Kidney (tissue), 14 donors: ENCODE results near the gene MMP21. TPM values are rescaled to one million over a fixed set of nuclear protein-coding genes. Genes with fewer than 3 reads are reported as not detected.

Experiments used
- DNase-seq, 5 donors: peaks; one replicate each; pipeline ENCODE4 v3.0.0-alpha.2; 2013 to 2020
- FAIRE-seq: peaks from 2 replicates; lab custom pipeline; 2012; peaks lifted over from hg19 to GRCh38; lab: Jason Lieb, UNC
- H3K27ac ChIP-seq, 2 donors: one replicate each; pipeline ENCODE4 v1.7.0; 2013; ENCODE audit warnings: low read depth in 2 of 2, low read length in 2 of 2, inconsistent platforms in 1 of 2
- H3K27me3 ChIP-seq: one replicate; pipeline ENCODE4 v1.7.1; 2013; ENCODE audit warnings: low read length, inconsistent platforms; ENCODE audit not compliant: control insufficient read depth, insufficient read depth
- H3K36me3 ChIP-seq, 3 donors: one replicate each; pipeline versions ENCODE4 v1.7.0 to v1.7.1; 2013; ENCODE audit warnings: low read length in 3 of 3, control low read depth in 1 of 3, inconsistent platforms in 1 of 3; ENCODE audit not compliant: insufficient read depth in 3 of 3, control insufficient read depth in 2 of 3
- H3K4me1 ChIP-seq, 3 donors: one replicate each; pipeline versions ENCODE4 v1.7.0 to v1.7.1; 2013; ENCODE audit warnings: low read length in 3 of 3, inconsistent platforms in 1 of 3, low read depth in 1 of 3; ENCODE audit not compliant: control insufficient read depth in 2 of 3, insufficient read depth in 2 of 3
- H3K4me3 ChIP-seq, 3 donors: one replicate each; pipeline versions ENCODE4 v1.7.0 to v1.8.1; 2013; ENCODE audit warnings: low read length in 3 of 3, control low read depth in 1 of 3, inconsistent platforms in 1 of 3
- H3K9ac ChIP-seq, 3 donors: one replicate each; pipeline versions ENCODE4 v1.7.0 to v1.7.1; 2013; ENCODE audit warnings: low read length in 3 of 3, control low read depth in 1 of 3, inconsistent platforms in 1 of 3
- H3K9me3 ChIP-seq, 3 donors: one replicate each; pipeline versions ENCODE4 v1.7.0 to v1.7.1; 2013; ENCODE audit warnings: low read length in 3 of 3, control low read depth in 1 of 3, inconsistent platforms in 1 of 3; ENCODE audit not compliant: control insufficient read depth in 2 of 3, insufficient read depth in 1 of 3
- CTCF ChIP-seq: IDR thresholded peaks from 3 replicates; pipeline ENCODE4 v1.5.1; 2012; ENCODE audit warnings: mild to moderate bottlenecking, moderate library complexity, borderline replicate concordance; ENCODE audit not compliant: insufficient read depth; ENCODE audit errors: extremely low read depth
- intact Hi-C: fragments of 100-400 bp; cut with DNase I; formaldehyde crosslinking; loops from one replicate; pipeline ENCODE4 v1.11.1; 2022
- polyA plus RNA-seq: library from polyadenylated mRNA; stranded (reverse); fragments of 350-450 nt; fragmentation: Illumina TruSeq; extraction: RNeasy Lipid Tissue Mini Kit (QIAGEN cat#74804); gene quantifications from one replicate; pipeline ENCODE4 v1.2.3, GENCODE V29; 2014; ENCODE audit warnings: low read depth, low replicate concordance; ENCODE audit not compliant: insufficient read depth
- total RNA-seq: library from RNA; stranded (reverse); fragmentation: NEBNext Ultra II Directional; extraction: Animal tissue kit (Norgen Biotek cat#: 25700); gene quantifications from one replicate; pipeline ENCODE4 v1.2.1, GENCODE V29; 2021
- donor health status: control.
- donor health status: control.
- donor health status: control.
- donor health status: control.
- donor health status: control.
- donor health status: DM: yes; HTN: yes; CAD: no.
- donor health status: Normal renal cell carcinoma (clear cell type).

Gene MMP21
- total and polyA plus RNA-seq, 2 donors from 2014 or later: 0.13 TPM; not detected in 1

GRCh38 chr10:125792342-125793300 lies 17.0 kb upstream of the MMP21 start:
- H3K27me3 ChIP-seq: no peaks in the 10 kb centered on the region
- H3K4me3 ChIP-seq: no peak overlapping the region
- no peak for TF ChIP-seq CTCF
- H3K36me3 ChIP-seq: peaks cover 0 to 20% (median 15%) of the 10 kb centered on the region in 3 donors
- H3K9ac ChIP-seq: no peak overlapping the region
- no peak overlapping the region for H3K27ac ChIP-seq
- DNase-seq: no peak
- H3K9me3 ChIP-seq: no peaks in the 10 kb centered on the region
- H3K4me1 ChIP-seq: peaks cover 0 to 4% (median under 1%) of the 10 kb centered on the region in 3 donors
- intact Hi-C loops: no loop called here
- FAIRE-seq: no peak

- Histone ChIP-seq H3K4me1 (peaks cover 0 to 5% (median 4%) of the 10 kb centered on the region in 3 donors), H3K9ac (no peak overlapping the region), H3K27ac (no peak overlapping the region), H3K9me3 (no peaks in the 10 kb centered on the region), H3K36me3 (peaks cover 0 to 7% (median 0%) of the 10 kb centered on the region in 3 donors), H3K27me3 (no peaks in the 10 kb centered on the region), H3K4me3 (no peak overlapping the region)
- DNase-seq (no peak), FAIRE-seq (no peak)
- TF ChIP-seq CTCF: no peak
- intact Hi-C loops: no loop called here
Measured at GRCh38 chr10:125788156-125789034, 12.8 kb upstream of the MMP21 start.

GRCh38 chr10:125785791-125786190 lies 10.2 kb upstream of the MMP21 start:
- Histone ChIP-seq H3K27me3 (no peaks in the 10 kb centered on the region), H3K9me3 (no peaks in the 10 kb centered on the region), H3K27ac (no peak overlapping the region), H3K4me1 (peaks cover 0 to 5% (median 4%) of the 10 kb centered on the region in 3 donors), H3K4me3 (no peak overlapping the region), H3K36me3 (no peaks in the 10 kb centered on the region), H3K9ac (no peak overlapping the region)
- DNase-seq (no peak), FAIRE-seq (no peak)
- TF ChIP-seq CTCF: no peak
- intact Hi-C loops: no loop called here
